GM10266 (cell line): ENCODE data around the gene DAZAP1.

Experiments
- DNase-seq: peaks from one replicate; pipeline ENCODE4 v3.0.0; 2012; ENCODE audit errors: extremely low spot score
- TF ChIP-seq, protein P1 (sequence below): IDR thresholded peaks from 2 replicates; pipeline ENCODE4 v1.5.1; 2012; ENCODE audit warnings: mild to moderate bottlenecking, low read depth; ENCODE audit not compliant: control insufficient read depth, insufficient read depth; ENCODE audit errors: missing control alignments

Gene DAZAP1

DNA sequence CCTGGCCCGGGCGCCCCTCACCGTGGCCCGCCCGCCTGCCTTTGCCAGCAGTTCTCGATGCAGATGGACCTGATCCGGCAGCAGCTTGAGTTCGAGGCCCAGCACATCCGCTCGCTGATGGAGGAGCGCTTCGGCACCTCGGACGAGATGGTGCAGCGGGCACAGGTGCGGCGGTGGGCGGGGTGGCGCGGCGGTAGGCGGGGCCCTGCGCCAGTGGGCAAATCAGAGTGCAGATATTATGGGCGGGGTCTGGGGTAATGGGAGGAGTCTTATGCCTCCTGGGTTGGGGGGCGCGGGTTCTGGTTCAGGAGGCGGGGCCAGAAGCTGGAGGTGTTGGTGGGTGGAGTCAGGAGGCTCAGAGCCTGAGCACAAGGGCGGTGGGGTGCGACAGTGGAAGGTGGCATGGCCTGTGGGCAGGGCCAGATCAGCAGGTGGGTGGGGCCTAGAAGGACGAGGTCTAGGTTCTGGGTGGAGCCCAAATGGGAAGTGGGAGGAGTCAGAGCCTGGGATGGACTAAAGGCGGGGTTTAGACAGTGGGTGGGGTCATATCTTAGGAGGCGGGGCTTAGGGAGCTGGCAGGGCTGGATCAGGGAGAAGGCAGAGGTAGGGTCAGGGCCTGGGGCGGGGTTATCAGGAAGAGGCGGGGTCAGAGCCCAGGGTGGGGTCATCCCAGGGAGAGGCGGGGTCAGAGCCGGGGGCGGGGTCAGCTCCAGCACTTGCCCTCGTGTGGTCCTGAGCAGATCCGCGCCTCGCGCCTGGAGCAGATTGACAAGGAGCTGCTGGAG is 48.1 kb downstream of the DAZAP1 start:
- peak; percentile 89 for DNase-seq
- TF ChIP-seq, protein P1, sequence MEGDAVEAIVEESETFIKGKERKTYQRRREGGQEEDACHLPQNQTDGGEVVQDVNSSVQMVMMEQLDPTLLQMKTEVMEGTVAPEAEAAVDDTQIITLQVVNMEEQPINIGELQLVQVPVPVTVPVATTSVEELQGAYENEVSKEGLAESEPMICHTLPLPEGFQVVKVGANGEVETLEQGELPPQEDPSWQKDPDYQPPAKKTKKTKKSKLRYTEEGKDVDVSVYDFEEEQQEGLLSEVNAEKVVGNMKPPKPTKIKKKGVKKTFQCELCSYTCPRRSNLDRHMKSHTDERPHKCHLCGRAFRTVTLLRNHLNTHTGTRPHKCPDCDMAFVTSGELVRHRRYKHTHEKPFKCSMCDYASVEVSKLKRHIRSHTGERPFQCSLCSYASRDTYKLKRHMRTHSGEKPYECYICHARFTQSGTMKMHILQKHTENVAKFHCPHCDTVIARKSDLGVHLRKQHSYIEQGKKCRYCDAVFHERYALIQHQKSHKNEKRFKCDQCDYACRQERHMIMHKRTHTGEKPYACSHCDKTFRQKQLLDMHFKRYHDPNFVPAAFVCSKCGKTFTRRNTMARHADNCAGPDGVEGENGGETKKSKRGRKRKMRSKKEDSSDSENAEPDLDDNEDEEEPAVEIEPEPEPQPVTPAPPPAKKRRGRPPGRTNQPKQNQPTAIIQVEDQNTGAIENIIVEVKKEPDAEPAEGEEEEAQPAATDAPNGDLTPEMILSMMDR, result no peak

DNA sequence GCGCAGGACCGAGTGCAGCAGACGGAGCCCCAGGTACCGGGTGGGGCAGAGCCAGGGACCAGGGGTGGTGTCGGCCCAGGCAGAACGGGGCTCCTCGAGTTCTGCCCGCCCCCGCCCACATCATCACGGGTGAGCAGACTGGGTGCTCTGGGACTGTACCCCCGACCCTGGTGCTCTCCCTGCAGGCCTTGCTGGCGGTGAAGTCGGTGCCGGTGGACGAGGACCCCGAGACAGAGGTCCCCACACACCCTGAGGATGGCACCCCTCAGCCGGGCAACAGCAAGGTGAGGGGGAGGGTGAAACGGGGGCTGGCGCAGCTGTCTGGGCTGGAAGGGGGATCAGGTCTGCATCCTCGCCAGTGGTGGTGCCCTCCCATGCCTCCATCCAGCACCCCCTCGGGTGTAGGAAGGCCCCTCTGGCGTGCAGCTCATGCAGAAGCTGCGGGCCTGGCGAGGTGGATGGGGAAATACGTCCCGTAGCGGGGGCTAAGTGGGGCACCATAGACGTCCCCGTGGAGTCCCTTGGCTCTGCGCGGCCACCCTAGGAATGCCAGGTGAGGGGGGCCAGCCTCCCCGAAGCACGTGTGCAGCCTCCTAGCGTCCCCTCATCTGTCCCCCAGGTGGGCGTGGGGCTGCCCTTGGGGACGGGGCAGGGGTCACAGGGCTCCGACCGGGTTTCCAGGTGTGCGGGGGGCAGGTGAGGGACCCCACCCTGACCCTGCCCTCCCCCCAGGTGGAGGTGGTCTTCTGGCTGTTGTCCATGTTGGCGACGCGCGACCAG is 48.9 kb downstream of the DAZAP1 start:
- DNase-seq, result no peak
- TF ChIP-seq, protein P1, result no peak

DNA sequence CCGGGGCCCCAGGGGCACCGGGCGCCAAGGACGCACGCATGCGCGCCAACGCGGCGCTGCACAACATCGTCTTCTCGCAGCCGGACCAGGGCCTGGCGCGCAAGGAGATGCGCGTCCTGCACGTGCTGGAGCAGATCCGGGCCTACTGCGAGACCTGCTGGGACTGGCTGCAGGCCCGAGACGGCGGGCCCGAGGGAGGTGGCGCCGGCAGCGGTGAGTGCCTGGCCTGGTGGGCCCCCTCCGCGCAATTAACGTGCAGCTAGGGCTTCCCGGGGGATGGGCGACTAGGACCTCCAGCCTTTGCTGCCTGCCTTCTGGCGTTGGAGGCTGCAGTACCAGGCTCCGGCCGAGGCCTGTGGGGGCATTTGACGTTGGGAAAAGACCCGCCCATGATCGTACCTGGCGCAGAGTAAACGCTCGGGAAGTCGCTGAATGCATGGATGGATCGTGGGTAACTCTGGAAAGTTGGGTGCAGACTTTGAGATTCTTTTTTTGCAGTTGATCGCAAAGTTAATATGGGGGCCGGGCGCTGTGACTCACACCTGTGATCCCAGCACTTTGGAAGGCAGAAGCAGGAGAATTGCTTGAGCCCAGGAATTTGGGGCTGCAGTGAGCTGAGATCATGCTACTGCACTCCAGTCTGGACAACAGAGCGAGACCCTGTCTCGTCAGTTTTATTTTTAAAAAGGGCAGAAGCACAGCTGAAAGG is 49.8 kb downstream of the DAZAP1 start:
- no peak for DNase-seq

DNA sequence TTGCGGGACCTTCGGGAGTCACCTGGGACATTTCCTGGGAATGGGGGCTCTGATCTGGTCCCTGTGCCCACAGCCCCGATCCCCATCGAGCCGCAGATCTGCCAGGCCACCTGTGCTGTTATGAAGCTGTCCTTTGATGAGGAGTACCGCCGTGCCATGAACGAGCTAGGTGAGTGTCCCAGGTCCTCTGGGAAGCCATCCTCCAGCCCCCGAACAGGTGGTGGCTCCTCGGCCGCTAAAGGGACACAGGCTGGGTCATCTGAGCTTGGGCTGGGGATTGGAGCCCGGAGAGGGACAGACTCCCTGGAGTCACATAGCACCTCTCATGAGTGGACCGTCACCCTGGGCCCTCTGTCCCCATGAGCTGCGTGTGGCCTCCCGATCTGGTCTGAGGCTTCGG is 50.5 kb downstream of the DAZAP1 start:
- TF ChIP-seq, protein P1, result no peak
- DNase-seq, result no peak

More for the DNA sequence above, 49.8 kb downstream of the DAZAP1 start:
- TF ChIP-seq, protein P1, result no peak

DNA sequence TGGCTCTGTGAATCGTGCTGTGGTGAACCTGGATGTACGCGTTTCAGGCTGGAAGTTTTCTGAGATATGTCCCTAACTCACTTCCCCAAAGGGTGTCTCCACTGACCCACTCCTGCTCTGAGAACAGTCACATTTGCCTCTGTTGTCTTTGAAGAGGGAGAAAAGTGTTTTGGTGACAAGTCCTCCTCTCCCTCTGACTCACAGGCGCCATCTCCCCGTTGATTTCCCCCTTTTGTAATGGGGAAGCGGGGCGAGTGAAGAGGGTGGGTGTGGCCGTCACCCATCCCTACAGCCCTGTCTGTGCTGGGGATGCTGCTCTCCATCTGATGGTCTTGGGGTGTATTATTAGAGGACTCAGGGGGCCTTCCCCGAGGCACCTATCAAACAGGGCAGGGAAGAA is 52.1 kb downstream of the DAZAP1 start:
- TF ChIP-seq, protein P1, result no peak
- no peak for DNase-seq

DNA sequence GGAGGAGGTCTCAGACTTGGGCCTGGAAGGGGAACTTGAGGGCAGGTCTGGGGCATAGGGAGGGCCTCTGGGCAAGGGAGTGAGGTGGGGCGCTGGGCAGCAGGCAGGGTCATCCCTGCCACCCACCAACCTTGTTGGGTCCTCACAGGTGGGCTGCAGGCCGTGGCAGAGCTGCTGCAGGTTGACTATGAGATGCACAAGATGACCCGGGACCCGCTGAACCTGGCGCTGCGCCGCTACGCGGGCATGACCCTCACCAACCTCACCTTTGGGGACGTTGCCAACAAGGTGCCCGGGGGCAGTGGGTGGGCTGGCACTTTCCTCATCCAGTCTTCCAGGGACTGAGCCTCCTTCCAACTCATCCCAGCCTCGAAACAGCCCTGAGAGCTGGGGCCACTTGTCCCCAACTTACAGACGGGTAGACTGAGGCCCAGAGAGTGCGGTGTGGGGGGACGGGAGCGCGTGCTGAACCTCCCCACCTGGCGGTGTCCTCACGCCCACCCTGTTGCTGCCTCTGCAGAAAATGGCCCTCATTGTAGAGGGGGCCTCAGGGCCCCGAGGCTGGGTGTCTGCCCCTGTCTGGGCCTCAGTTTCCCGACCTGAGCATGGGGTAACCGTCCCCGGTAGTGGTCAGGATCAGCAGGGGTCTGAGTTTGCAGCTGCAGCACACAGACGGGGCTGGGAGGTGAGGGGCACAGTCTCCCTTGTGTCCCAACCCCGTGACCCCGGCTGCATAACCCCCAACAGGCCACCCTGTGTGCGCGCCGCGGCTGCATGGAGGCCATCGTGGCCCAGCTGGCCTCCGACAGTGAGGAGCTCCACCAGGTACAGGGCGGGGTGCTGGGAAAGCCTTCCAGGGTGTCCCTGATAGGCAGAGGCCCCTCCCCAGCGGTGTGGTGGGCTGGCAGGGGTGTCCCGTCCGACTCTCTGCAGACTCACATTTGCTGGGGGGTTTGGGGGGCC is 52.9 kb downstream of the DAZAP1 start:
- TF ChIP-seq, protein P1, result no peak
- DNase-seq, result no peak
